NCI-H510A treated with DMSO at 0.1 percent for 48 hours (cell line): Measurements from ENCODE around the gene TNPO2.
A peak's percentile ranks its signal among the peaks of the same experiment; 100 is the strongest.
"Not testable (repeated sequence)": the region's sequence is repeated elsewhere in the genome, so short reads cannot be mapped to it uniquely, and the experiment has no call there.

ENCODE experiments used
- DNase-seq: peaks from one replicate; lab custom pipeline; 2025; lab: John Stamatoyannopoulos, UW

The TNPO2 gene

GRCh38 chr19:12705169-12705568 is 18.6 kb downstream of the TNPO2 start:
- DNase-seq = no peak

DNA sequence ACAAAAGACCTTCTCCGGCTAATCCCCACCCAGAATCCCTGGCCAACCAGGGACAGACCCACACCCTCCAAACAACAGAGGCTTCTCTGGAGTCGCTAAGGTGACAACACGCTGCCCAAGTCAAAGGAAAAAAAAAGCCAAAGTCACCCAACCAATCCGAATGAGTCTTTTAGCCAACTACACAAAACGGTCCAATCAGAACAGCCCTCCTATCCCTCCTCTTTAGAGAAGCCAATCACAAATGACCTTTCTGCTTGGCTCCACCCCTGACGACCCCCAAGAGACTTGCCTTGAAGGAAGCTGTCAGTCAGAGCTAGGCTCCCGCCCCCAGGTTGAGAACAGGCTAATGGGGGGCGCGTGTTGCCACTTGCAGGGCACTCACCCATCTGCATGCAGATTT is 20.7 kb downstream of the TNPO2 start:
- DNase-seq = peak; percentile 16

- no peak for DNase-seq
These were observed 22.0 kb downstream of the TNPO2 start for GRCh38 chr19:12701596-12702282.

- no peak for DNase-seq
These were observed 25.6 kb downstream of the TNPO2 start for GRCh38 chr19:12698138-12698537.

GRCh38 chr19:12697425-12697824 is 26.3 kb downstream of the TNPO2 start:
- DNase-seq = not testable (repeated sequence)

DNA sequence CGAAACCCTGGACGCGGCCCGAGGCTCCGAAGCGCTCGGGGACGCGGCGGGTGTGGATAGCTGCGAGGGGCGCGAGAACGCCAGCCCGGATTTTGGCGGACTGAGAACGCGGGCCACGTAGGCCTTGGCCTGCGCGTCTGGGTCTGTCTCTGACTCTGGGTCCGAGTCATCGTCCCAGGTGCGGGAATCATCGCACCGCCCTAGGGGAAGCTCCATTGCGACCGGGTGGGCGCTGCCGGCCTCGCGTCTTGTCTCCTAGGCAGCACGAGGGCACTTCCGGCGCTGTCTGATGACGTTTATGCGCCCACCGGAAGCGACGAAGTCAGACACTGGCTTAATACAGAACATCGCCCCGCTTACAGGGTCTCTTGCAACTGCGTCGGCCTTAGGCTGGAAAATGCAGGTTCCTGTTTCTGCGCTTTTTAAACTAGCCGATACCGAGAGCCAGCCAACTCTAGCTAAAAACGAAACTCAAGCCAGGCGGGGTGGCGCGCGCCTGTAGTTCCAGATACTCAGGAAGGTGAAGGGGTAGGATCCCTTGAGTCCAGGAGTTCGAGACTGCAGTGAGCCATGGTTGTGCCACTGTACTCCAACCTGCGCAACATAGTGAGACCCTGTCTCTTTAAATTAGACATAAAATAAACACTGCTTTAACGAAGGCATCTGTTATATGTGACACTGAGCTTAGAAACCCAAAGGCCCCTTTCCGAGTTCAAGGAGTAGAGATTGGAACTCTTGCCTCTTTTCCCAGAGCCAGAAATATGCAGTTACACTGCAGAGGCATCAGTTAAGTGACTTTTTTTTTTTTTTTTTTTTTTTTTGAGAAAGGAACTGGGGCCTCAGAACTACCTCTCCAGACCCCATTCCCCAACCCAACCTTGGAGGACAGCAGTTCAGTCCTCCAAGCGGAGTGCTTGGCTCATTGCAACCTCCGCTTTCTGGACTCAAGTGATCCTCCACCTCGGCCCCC is 27.1 kb downstream of the TNPO2 start, which contains the start of gene FBXW9:
FBXW9 (minus strand) TSS at position 266 of the 970 bp plus-strand sequence; CDS start at position 216, 50 bp downstream.
- peak; percentile 90 for DNase-seq

- no peak for DNase-seq
These were observed 27.8 kb downstream of the TNPO2 start for GRCh38 chr19:12695997-12696365.

DNA sequence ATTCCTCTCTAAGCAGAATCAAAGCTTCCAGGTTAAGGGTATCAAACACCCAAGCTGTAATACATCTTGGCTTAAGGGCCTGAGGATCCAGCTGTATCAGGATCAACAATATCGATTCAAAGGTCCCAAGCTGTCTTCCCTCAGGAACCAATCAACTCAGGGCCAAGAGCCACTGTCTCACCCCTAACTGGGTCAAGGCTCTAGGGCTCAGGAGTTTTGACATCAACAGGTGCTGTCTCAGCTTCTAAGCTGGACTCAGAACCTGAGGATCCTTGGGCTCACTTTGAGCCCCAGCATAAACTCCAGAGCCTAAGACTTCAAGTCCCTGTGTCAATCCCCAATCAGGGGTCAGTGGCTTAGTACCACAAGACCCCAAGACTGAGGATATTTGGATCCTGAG is 28.2 kb downstream of the TNPO2 start:
- no peak for DNase-seq

DNA sequence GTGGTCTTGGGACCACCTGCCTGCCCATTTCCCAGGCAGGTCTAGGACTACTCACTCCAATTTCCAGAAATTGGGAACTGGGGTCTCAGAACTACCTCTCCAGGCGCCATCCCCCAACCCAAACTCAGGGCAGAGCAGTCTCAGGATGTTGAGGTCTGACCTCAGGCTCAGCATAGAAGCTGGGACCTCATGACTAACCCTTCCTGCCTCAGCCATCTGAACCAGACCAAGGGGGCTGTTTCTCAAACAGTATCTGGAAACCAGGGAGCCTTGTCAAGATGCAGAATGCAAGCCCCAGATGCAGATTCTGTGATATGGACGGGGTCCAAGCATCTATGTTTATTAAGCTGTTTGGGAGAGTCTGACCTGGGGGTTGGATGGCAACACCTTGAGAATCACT is 28.6 kb downstream of the TNPO2 start:
- DNase-seq = no peak

DNA sequence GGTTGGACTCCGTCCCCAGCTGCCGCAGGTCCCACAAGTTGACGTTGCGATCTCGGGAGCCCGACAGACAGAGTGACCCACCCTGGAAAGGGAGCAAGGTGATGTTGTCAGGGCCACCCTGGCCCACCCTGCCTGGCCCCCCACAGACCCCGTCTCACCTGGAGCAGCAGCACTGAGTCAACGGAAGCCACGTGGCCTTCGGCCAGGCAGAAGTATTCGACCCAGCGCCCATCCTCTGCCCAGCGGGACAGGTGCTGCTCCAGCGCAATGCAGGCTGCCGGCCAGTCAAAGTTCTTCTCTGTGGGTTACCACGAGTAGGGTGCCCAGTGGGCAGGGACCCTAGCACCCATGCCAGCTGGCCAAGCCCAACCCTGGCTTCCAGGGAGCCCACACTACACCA is 29.1 kb downstream of the TNPO2 start:
- no peak for DNase-seq

GRCh38 chr19:12692960-12693359 is 30.8 kb downstream of the TNPO2 start:
- DNase-seq = no peak

DNA sequence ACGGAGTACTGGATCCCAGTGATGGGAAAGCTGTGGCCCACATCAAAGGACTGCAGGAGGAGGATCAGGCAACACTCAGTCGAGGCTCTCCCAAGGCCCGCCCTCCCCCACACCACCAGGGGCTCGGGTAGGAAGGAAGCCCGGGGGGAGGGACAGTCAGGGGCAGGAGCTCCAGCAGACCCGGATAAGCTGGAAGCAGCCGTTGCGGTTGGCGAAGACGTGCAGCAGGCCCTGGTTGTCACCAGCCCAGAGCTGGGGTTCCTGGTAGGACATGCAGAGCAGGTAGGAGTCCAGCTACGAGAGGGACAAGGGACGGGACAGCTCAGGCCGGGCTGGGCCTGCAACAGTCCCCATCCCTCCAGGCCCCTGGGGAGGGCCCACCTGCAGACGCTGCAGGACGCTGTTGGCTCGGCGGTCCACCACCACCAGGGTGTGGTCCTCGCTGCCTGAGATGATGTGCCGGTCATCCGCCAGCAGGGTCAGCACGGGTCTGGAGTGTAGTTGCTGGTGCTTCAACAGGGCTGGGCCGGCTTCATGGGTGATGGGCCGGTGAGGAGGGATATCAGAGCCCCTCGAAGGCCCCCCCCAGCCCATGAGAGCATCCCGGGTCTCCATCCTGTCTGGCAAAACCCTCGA is 34.0 kb downstream of the TNPO2 start:
- DNase-seq = no peak

DNA sequence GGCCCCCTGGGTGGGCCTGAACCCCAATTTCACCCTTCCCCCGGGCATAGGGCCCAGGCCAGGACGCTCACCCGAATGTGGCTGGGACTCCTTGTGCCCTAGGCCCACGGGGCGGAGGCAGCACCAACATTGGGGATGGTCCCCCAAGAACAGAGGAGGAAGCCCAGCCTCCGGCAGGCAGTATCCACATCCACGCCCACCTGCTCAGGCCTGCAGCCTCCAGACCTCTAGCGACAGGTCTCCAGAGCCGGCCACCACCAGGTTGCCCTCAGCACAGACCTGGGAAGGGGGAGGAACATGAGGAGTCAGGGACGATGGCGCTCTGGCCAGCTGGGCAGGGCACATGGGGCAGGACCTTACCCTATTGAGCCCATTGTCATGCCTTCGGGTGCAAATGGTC is 34.7 kb downstream of the TNPO2 start:
- DNase-seq = no peak

DNA sequence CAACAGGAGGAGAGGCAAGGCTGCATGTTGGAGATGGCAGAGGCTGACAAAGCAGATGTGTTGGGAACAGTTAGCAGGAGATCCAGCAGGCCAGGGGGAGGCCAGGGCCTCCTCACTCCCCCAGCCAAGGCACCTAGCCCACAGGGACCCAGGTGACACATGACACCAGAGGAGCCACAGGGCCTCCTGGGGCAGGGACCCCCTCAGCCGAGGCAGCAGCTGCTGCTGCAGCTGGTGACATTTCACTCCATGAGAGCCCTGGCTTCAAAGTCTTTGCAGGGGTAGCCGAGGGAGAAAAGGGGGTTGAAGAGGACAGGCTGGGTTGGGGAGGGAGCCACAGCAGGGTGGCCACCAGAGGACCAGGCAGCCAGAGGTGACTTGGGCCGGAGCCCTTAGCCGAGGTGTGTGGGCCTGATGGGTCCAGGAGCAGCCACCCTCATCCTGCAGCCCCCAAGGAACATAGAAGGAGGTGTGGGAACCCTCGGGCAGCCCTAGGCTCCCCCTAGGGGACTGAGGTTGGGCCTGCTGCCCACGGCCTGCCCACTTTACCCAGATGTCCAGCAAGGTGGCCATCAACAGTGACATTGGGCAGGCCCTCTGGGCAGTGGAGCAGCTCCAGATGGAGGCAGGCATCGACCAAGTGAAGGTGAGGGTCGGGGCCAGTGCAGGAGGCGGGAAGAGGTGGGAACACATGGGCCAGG is 36.1 kb downstream of the TNPO2 start, which contains the start of gene GNG14:
GNG14 (plus strand) TSS at position 503 of the 701 bp plus-strand sequence; CDS start at position 554, 51 bp downstream.
- no peak for DNase-seq

GRCh38 chr19:12685831-12686230 is 37.9 kb downstream of the TNPO2 start:
- no peak for DNase-seq

DNA sequence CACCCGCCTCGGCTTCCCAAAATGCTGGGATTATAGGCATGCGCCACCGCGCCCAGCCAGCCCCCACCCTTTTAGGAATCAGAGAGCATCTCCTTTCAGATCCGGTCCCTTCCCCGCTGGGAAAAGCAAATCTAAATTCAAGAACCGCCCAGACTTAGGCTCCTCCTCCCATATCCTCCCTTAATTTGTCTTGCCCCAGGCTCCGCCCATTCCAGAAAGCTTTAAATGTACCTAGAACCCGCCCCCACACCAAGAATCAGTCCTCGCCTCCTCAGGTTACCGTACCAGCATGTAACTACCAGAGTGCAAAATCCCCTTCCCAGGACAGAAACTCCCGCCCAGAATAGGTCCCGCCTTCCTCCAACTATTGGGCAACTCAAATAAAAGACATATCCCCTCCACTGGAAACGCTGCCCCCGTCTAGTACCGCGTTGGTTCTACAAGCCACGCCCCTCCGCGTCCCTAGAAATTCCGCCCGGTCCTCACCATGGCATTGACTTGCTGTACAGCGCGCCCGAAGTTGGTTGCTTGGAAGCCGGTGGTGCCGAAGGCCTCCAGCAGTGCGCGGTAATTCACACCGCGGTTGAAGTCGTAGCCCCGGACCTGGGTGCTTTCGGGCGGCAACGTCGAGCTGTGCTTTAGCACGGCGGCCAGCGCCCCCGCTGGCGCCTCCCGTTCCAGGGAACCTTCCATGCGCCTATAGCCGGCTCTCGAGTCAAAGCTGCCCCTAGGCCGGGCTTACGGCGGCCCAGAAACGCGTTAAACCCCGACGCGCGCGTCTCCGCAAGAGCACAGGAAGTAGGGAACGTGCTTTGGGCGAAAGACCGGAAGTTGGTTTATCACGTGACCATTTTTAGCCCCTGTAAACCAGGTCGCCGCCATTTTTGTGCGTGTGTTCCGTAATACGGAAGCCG is 42.4 kb downstream of the TNPO2 start, which contains the start of gene DHPS:
DHPS (minus strand) TSS at position 807 of the 914 bp plus-strand sequence; CDS start at position 693, 114 bp downstream.
- peak; percentile 97 for DNase-seq

DNA sequence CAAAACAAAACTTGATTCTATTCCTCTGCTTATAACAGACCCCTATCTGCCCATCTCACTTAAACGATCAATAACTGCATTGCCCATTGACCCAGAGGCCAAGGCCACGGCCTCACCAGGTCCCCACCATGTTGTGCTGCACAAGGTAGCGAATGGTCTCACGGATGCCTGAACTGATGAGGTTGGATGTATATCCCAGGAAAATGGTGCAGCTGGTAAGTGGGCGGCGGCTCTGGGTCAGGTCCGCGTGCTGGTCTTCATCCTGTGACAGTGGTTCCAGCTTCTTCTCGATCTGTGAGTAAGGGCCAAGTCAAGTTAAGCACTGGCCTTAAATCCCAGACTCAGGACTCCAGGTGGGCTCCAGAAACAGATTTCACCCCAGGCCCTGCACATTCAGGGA is 43.7 kb downstream of the TNPO2 start:
- no peak for DNase-seq

DNA sequence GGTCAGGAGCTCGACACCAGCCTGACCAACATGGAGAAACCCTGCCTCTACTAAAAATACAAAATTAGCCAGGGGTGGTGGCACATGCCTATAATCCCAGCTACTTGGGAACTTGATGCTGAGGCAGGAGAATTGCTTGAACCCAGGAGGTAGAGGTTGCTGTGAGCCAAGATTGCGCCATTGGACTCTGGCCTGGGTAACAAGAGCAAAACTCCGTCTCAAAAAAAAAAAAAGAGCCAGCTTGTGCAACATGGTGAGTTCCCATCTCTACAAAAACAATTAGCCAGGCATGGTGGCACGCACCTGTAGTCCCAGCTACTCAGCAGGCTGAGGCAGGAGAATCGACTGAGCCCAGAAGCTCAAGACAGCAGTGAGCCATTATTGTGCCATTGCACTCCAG is 45.7 kb downstream of the TNPO2 start:
- DNase-seq = not testable (repeated sequence)

DNA sequence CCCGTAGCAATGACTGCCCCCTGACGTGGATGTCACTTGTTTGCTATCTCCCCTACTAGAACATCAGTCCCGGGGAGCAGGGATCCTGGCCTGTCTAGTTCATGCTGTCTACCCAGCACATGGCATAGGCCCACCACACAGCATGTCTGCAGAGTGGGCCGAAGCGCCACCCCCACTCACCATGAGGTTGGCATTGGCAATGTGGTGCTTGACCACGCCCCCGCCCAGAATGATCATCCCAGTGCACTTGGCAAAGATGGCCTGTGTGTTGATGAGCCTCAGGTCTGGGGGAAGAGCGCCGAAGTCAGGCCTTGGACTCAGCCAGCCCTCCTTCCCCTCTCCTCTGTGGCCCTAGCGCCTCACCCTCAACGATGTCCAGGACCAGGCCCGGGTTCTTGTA is 46.8 kb downstream of the TNPO2 start:
- DNase-seq = no peak

- DNase-seq = peak; percentile 86
These were observed 47.3 kb downstream of the TNPO2 start for GRCh38 chr19:12676384-12676792.

DNA sequence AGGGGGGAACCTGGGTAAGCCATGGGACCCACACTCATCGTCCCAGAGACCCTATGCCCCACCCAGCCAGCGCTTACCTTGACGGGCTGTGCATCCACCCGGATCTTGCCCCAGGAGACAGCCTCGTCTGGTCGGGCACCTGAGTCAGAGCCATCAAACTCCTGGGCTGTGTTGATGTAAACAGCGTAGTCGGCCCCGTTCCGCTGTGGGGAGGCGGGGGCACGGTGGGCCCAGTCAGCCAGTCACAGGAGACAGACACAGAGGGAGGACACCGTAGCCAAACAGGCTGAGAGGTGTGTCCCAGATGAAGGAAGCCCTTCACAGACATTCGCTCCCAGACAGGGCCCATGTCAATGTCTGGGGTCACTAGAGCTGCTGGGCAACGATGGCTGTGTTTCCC is 47.8 kb downstream of the TNPO2 start:
- no peak for DNase-seq
